KOPT-K1 (cell line): ENCODE data around the gene JMJD1C.
"Not testable (repeated sequence)": the region's sequence is repeated elsewhere in the genome, so short reads cannot be mapped to it uniquely, and the experiment has no call there.

Experiments
- H3K27ac ChIP-seq: fragments of 200-600 bp; sonication (generic); 2 replicates; pipeline ENCODE4 v1.5.1; 2016; ENCODE audit warnings: antibody characterized with exemption, mild to moderate bottlenecking, low read depth, low read length; ENCODE audit not compliant: poor library complexity, severe bottlenecking
- H3K36me3 ChIP-seq: fragments of 200-600 bp; sonication (generic); 2 replicates; pipeline ENCODE4 v1.5.1; 2017; ENCODE audit warnings: antibody characterized with exemption, mild to moderate bottlenecking, low read length, moderate library complexity; ENCODE audit not compliant: insufficient read depth
- H3K9me3 ChIP-seq: fragments of 200-600 bp; sonication (generic); 2 replicates; pipeline ENCODE4 v1.5.1; 2017; ENCODE audit warnings: antibody characterized with exemption, low read length, mild to moderate bottlenecking; ENCODE audit not compliant: insufficient read depth, poor library complexity, severe bottlenecking

The JMJD1C gene

DNA sequence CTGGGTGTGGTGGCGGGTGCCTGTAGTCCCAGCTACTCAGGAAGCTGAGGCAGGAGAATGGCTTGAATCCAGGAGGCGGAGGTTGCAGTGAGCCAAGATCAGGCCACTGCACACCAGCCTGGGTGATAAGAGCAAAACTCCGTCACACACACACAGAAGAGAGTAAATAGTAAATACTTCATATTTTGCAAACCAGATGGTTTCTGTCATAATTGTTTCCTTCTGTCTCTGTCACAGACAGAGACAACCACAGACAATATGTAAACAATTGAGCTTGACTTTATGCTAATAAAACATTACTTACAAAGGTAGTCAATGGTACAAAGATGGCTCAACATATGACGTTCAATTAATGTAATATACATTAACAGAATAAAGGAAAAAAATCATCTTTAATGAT lies 83.7 kb downstream of the JMJD1C start:
- no peaks in the 10 kb centered on the region for H3K9me3 ChIP-seq

DNA sequence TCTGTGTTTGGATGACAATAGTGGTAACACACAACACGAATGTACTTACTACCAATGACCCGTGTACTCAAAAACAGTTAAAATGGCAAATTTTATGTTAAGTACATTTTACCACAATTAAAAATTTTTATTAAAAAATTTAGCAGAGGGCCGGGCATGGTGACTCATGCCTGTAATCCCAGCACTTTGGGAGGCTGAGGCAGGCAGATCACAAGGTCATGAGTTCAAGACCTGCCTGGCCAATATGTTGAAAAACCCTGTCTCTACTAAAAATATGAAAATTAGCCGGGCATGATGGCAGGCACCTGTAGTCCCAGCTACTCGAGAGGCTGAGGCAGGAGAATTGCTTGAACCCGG lies 88.5 kb downstream of the JMJD1C start:
- H3K9me3 ChIP-seq, H3K36me3 ChIP-seq, H3K27ac ChIP-seq: not testable (repeated sequence)

More for the DNA sequence above, 83.7 kb downstream of the JMJD1C start:
- no peak overlapping the region for H3K27ac ChIP-seq
- 0 out of 2 replicates have a peak, but pooled peaks cover 5% of the 10 kb centered on the region for H3K36me3 ChIP-seq

DNA sequence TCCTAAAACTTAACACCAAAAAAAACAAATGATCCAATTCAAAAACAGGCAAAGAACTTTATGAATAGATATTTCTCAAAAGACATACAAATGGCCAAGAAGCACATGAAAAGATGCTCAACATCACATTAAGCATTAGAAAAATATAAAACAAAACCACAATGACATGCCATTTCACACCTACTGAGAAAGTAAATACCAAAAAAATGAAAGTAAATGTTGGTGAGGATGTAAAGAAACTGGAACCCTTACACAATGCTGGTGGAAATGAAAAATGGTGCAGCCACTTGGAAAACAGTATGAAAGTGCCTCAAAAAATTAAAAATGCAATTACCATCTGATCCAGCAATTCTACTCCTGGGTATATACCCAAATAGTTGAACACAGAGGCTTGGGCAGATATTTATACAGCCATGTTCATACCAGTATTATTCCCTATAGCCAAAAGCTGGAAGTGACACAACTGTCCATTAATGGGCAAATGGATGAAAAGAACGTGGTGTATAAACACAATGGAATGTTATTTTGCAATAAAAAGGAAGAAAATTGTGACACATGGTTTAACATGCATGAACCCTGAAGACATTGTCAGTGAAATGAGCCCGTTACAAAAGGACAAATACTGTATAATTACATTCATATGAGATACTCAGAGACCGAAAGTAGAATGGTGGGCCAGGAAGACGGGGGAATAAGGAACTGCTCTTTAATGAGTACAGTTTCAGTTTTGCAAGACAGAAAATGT lies 89.0 kb downstream of the JMJD1C start:
- no peak overlapping the region for H3K27ac ChIP-seq
- no peaks in the 10 kb centered on the region for H3K9me3 ChIP-seq
- H3K36me3 ChIP-seq, result 0 out of 2 replicates have a peak, but pooled peaks cover 8% of the 10 kb centered on the region

DNA sequence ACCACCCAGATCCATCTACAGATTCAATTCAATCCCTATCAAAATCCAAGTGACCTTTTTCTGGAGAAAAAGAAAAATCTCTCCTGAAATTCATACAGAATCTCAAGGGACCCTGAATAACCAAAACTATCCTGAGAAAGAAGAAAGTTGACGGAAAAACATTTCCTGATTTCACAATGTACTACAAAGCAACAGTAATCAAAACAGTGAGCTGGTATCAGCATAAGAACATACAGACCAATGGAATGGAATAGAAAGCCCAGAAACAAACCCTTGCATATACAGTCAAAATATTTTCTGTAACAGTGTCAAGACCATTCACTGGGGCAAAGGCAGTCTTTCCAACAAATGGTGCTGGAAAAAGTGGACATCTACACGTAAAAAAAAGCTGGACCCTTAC lies 89.9 kb downstream of the JMJD1C start:
- Histone ChIP-seq H3K36me3 (0 out of 2 replicates have a peak, but pooled peaks cover 8% of the 10 kb centered on the region), H3K9me3 (no peaks in the 10 kb centered on the region), H3K27ac (no peak overlapping the region)

DNA sequence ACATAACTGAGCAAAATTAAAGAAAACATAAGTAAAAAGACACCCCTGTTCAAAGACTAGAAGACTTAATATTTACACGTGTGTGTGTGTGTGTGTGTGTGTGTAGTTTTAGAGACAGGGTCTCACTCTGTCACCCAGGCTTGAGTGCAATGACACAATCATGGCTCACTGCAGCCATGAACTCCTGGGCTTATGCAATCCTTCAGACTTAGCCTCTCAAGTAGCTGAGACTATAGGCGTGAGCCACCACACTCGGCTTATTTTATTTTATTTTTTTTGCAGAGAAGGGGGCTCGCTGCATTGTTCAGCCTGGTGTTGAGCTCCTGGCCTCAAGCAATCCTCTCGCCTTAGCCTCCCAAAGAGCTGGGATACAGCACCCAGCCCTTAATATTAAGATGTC lies 90.3 kb downstream of the JMJD1C start:
- H3K27ac ChIP-seq, result no peak overlapping the region
- 0 out of 2 replicates have a peak, but pooled peaks cover 8% of the 10 kb centered on the region for H3K36me3 ChIP-seq
- H3K9me3 ChIP-seq, result no peaks in the 10 kb centered on the region

DNA sequence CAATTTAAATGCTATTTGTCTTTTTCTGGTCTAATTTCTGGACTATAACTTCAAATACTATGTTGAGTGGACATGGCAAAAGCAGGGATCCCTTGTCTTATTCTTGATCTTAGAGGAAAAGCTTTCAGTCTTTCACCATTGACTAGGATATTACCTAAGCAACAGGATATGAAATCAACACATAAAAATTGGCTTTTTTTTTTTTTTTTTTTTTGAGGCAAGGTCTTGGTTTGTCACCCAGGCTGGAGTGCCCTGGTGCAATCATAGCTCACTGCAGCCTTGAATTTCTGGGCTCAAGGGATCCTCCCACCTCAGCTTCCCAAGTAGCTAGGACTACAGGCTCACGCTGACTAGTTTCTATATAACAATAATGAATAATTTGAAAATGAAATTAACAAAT lies 90.8 kb downstream of the JMJD1C start:
- Histone ChIP-seq H3K9me3 (no peaks in the 10 kb centered on the region), H3K27ac (no peak overlapping the region), H3K36me3 (0 out of 2 replicates have a peak, but pooled peaks cover 5% of the 10 kb centered on the region)

DNA sequence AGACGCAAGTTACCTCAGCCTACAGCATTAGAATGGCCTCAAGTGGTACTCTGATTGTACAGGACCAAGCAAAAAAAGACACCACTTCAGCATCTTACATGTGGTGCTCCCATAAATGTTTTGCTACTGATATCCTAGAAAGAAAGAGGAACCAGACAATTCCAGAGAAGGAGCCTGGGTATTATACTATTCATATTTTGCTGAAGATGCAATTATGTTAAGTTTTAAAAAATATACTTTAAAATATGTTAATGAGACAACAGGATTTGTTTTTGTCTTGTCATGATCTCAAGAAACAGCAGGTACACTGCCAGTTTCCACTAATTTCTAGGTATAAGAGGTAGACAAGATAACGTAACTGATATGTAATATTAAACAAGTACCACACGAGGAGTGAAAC lies 92.6 kb downstream of the JMJD1C start:
- H3K36me3 ChIP-seq, result 0 out of 2 replicates have a peak, but pooled peaks cover 3% of the 10 kb centered on the region
- H3K27ac ChIP-seq, result no peak overlapping the region
- H3K9me3 ChIP-seq, result no peaks in the 10 kb centered on the region

DNA sequence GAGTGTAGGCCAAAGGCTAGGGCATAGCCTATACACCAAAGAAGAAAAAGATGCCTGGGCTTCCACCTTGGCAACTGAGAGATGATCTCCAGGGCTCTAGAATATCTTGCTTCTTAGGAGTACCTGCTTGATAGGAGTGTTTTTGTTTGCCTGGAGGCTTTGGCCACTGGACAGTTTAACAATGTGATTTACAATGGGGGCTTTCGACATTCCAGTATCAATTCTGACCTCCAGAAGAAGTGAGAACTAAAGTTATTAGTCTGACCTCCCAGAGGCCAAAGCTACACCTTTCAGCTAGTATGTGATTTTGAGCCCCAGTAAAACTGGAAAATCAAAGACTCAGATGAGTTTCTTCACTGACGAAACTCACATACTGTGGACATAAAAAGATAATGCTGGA lies 96.1 kb downstream of the JMJD1C start:
- Histone ChIP-seq H3K9me3 (no peaks in the 10 kb centered on the region), H3K36me3 (no peaks in the 10 kb centered on the region), H3K27ac (no peak overlapping the region)

DNA sequence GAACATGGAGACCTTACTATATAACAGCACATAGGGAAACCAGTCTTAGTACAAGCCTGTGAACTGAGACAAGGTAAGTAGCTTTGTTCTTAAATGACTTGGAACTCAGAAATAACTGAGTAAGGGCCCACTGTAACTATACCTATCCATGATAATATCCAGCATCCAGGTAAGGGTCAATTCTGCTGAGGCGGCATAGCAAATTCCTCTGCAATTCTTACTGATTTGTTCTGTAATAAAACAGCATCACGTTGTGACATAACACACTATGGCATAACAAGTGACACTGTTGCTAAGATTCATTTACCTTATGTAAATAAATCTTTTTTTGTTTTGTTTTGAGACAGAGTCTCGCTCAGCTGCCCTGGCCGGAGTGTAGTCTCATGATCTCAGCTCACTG lies 97.4 kb downstream of the JMJD1C start:
- H3K9me3 ChIP-seq, result no peaks in the 10 kb centered on the region

DNA sequence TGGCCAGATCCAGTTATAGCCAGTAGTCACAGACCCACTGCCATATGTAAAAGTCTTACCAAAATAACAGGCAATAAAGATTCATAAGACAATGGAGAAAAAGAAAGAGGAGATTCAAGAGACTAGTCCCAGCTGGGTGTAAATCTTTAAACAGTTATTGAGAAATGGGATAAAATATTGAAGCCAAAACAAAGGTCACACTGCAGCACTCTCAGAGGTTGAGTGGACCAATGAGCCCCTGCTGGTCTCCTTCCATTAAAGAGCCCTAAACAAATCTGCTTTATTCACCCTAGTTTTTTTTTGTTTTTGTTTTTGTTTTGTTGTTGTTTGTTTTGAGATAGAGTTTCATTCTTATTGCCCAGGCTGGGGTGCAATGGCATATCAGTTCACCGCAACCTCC lies 98.8 kb downstream of the JMJD1C start:
- Histone ChIP-seq H3K27ac (no peak overlapping the region), H3K36me3 (no peaks in the 10 kb centered on the region), H3K9me3 (no peaks in the 10 kb centered on the region)

More for the DNA sequence above, 97.4 kb downstream of the JMJD1C start:
- Histone ChIP-seq H3K36me3 (no peaks in the 10 kb centered on the region), H3K27ac (no peak overlapping the region)

DNA sequence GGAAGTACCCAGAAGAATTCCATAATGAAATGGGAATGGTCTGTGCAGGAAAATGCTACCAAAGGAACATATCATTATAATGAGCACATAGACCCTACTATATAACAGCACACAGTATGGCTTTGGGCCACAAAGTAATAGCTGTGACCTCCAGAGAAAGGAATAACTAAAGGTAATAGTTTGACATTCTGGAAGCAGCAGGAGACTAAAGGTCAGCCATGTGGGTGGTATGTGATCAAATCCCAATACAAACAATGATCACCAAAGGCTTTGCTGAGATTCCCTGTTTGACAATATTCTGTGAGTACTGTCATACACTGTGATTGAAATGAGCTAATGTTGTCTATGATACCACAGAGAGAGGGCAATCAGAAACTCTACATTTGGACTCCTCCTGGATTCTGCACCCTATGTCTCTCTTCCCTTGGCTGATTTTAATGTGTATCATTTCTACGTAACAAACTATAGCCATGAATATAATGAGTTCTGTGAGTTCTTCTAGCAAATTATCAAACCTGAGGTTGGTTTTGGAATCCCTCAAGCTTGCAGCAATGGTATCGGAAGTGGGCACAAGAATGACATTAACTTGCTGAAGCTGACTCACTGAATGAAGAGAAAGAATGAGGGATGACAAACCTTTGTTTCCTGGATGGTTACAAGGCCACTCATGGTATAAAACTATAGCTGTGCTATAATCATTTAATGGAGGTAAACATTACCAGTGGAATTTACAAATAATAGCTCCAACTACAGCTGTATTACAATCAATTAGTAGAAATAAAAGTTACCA lies 99.6 kb downstream of the JMJD1C start:
- no peak overlapping the region for H3K27ac ChIP-seq
- H3K36me3 ChIP-seq, result no peaks in the 10 kb centered on the region

DNA sequence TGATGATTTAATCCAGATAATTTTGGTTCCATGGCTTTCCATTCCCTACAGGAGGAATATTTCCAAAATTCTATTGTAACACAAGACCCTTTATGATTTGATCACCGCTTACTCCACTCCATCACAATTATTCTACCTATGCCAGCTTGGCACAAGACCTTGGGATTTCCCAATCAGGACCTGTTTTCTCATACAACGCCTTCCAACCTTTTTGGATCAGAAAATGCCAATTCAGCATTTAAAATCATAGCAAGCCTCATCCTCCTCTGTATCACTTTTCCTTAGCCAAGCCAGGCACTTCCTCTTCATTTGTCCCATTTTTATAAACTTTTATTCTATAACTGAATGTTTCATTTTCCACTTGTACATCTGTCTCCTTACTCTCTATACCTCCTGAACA lies 100.9 kb downstream of the JMJD1C start:
- Histone ChIP-seq H3K27ac (no peak overlapping the region), H3K36me3 (no peaks in the 10 kb centered on the region), H3K9me3 (no peaks in the 10 kb centered on the region)

More for the DNA sequence above, 99.6 kb downstream of the JMJD1C start:
- no peaks in the 10 kb centered on the region for H3K9me3 ChIP-seq

DNA sequence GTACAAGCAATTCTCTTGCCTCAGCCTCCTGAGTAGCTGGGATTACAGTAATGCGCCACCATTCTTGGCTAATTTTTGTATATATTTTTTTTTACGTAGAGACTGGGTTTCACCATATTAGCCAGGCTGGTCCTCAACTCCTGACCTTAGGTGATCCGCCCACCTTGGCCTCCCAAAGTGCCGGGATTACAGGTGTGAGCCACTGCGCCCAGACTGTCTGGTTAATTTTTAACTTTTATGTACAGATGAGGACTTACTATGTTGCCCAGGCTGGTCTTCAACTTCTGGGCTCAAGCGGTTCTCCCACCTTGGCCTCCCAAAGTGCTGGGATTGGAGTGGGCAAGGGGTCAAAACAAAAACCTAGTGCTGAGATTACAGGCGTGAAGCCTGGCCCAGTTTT lies 101.8 kb downstream of the JMJD1C start:
- Histone ChIP-seq H3K9me3 (no peaks in the 10 kb centered on the region), H3K27ac (no peak overlapping the region), H3K36me3 (no peaks in the 10 kb centered on the region)

DNA sequence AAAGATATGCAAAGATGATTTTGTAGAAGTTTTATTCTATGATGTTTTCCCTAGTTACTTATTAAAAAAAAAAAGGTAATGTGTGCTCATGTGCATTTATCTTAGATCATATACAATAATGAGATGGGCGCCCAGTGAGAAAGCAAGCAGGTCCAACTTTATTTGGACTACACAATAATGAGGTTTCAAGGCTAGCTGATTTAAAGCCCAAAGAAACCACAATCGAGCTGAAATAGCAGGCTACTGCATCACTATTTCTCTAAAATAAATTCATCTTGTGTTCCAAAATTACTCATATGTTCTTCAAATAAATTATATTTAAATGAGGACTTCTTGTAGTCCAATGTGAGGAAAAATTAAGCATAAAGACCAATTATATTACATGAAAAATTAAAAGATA lies 110.1 kb downstream of the JMJD1C start:
- no peaks in the 10 kb centered on the region for H3K36me3 ChIP-seq
- no peak overlapping the region for H3K27ac ChIP-seq
- H3K9me3 ChIP-seq, result no peaks in the 10 kb centered on the region

DNA sequence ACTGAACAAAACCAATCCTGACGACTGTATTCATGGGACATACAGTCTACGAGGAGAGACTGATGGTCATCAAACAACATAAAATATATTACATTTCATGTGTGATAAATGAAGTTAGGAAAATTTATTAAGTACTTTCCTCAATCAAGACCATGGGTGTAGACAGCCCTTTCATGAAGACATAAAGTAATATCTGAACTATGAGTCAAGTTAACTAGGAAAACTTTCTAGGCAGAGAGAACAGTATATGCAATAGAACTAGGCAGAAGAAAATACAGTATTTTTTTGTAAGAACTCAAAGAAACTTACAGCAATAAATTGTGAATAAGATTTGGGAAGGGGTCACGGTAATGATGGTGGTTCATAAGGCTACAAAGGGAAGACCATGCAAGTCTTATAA lies 112.8 kb downstream of the JMJD1C start:
- Histone ChIP-seq H3K36me3 (no peaks in the 10 kb centered on the region), H3K9me3 (no peaks in the 10 kb centered on the region), H3K27ac (no peak overlapping the region)
